HEK293T (cell line): ENCODE results near the gene TMEM72.

Source experiments
- CTCF ChIA-PET: fragments of 350-600 bp; formaldehyde crosslinking; extraction: SDS; loops from one replicate; lab custom pipeline; 2021; ENCODE audit warnings: antibody characterized with exemption, inconsistent platforms; lab: Yijun Ruan, JAX
- POLR2A ChIA-PET: fragments of 350-600 bp; formaldehyde crosslinking; extraction: SDS; loops from one replicate; lab custom pipeline; 2020; ENCODE audit warnings: antibody characterized with exemption, inconsistent platforms; lab: Yijun Ruan, JAX
- DNase-seq: peaks from one replicate; pipeline ENCODE4 v3.0.0; 2012; ENCODE audit warnings: mixed read lengths; ENCODE audit errors: extremely low spot score
- ARNT ChIP-seq: fragments of 450-650 bp; IDR thresholded peaks from 2 replicates; pipeline ENCODE4 v1.6.1; 2017; ENCODE audit warnings: mild to moderate bottlenecking
- BHLHE40 ChIP-seq: fragments of 450-650 bp; IDR thresholded peaks from 2 replicates; pipeline ENCODE4 v1.6.1; 2016; ENCODE audit warnings: mild to moderate bottlenecking, moderate library complexity, borderline replicate concordance
- CTBP1 ChIP-seq: fragments of 450-650 bp; IDR thresholded peaks from 2 replicates; pipeline ENCODE4 v1.6.1; 2016; ENCODE audit warnings: borderline replicate concordance
- ELF4 ChIP-seq: fragments of 450-650 bp; IDR thresholded peaks from 2 replicates; pipeline ENCODE4 v1.6.1; 2017; ENCODE audit warnings: antibody characterized with exemption
- FOXA1 ChIP-seq: fragments of 450-650 bp; IDR thresholded peaks from 2 replicates; pipeline ENCODE4 v1.6.1; 2016; ENCODE audit warnings: mild to moderate bottlenecking
- FOXK2 ChIP-seq: fragments of 450-650 bp; IDR thresholded peaks from 2 replicates; pipeline ENCODE4 v1.6.1; 2016; ENCODE audit warnings: mild to moderate bottlenecking
- FOXM1 ChIP-seq: fragments of 450-650 bp; IDR thresholded peaks from 2 replicates; pipeline ENCODE4 v1.6.1; 2017; ENCODE audit warnings: mild to moderate bottlenecking, borderline replicate concordance
- HDGF ChIP-seq: fragments of 450-650 bp; IDR thresholded peaks from 2 replicates; pipeline ENCODE4 v1.6.1; 2017; ENCODE audit warnings: antibody characterized with exemption, borderline replicate concordance
- L3MBTL2 ChIP-seq: fragments of 450-650 bp; conservative IDR thresholded peaks from 2 replicates; pipeline ENCODE4 v1.6.1; 2016; ENCODE audit warnings: mild to moderate bottlenecking
- LEF1 ChIP-seq: fragments of 450-650 bp; IDR thresholded peaks from 2 replicates; pipeline ENCODE4 v1.6.1; 2017; ENCODE audit warnings: mild to moderate bottlenecking, borderline replicate concordance
- NFRKB ChIP-seq: fragments of 450-650 bp; IDR thresholded peaks from 2 replicates; pipeline ENCODE4 v1.6.1; 2016; ENCODE audit warnings: mild to moderate bottlenecking, moderate library complexity
- PKNOX1 ChIP-seq: fragments of 450-650 bp; IDR thresholded peaks from 2 replicates; pipeline ENCODE4 v1.6.1; 2016
- SP1 ChIP-seq: fragments of 450-650 bp; IDR thresholded peaks from 2 replicates; pipeline ENCODE4 v1.6.1; 2017
- SUZ12 ChIP-seq: fragments of 450-650 bp; IDR thresholded peaks from 2 replicates; pipeline ENCODE4 v1.6.1; 2016; ENCODE audit warnings: mild to moderate bottlenecking
- TARDBP ChIP-seq: fragments of 450-650 bp; IDR thresholded peaks from 2 replicates; pipeline ENCODE4 v1.6.1; 2016
- ZNF384 ChIP-seq: fragments of 450-650 bp; IDR thresholded peaks from 2 replicates; pipeline ENCODE4 v1.6.1; 2016

Gene TMEM72

GRCh38 chr10:44948642-44949041, 37.5 kb downstream of the TMEM72 start:
- ChIA-PET CTCF (no interaction called here), POLR2A (no interaction called here)
- TF ChIP-seq LEF1 (no peak), BHLHE40 (no peak), CTBP1 (no peak), SUZ12 (no peak), ZNF384 (no peak), FOXA1 (no peak), FOXK2 (no peak), ARNT (no peak), SP1 (no peak), FOXM1 (no peak), L3MBTL2 (no peak), ELF4 (no peak), TARDBP (no peak), HDGF (no peak), NFRKB (no peak), PKNOX1 (no peak)
- DNase-seq, result no peak

- CTCF ChIA-PET, result no interaction called here
- POLR2A ChIA-PET, result no interaction called here
- DNase-seq, result no peak
- TF ChIP-seq LEF1 (no peak), FOXM1 (no peak), TARDBP (no peak), FOXA1 (no peak), HDGF (no peak), ZNF384 (no peak), PKNOX1 (no peak), SUZ12 (no peak), SP1 (no peak), CTBP1 (no peak), ARNT (no peak), L3MBTL2 (no peak), FOXK2 (no peak), BHLHE40 (no peak), NFRKB (no peak), ELF4 (no peak)
Measured at GRCh38 chr10:44949127-44949802, 38.1 kb downstream of the TMEM72 start.

- ChIA-PET CTCF (interaction anchor here (0.5 kb wide), 1 partner anchor 17 kb away, joined by 3 read pairs; no protein-coding TSS in a partner anchor), POLR2A (no interaction called here)
- no peak for TF ChIP-seq TARDBP
- no peak for TF ChIP-seq ELF4
- TF ChIP-seq LEF1, result no peak
- no peak for TF ChIP-seq SP1
- no peak for TF ChIP-seq CTBP1
- no peak for TF ChIP-seq NFRKB
- no peak for DNase-seq
Measured at GRCh38 chr10:44949915-44950314, 38.8 kb downstream of the TMEM72 start.

- TF ChIP-seq SUZ12, result no peak
- no peak for TF ChIP-seq NFRKB
- TF ChIP-seq ELF4, result no peak
- TF ChIP-seq TARDBP, result no peak
- TF ChIP-seq ARNT, result no peak
- TF ChIP-seq ZNF384, result no peak
- no peak for TF ChIP-seq CTBP1
- TF ChIP-seq L3MBTL2, result no peak
- TF ChIP-seq LEF1, result no peak
- TF ChIP-seq HDGF, result no peak
- TF ChIP-seq PKNOX1, result no peak
- TF ChIP-seq FOXA1, result no peak
- no peak for TF ChIP-seq SP1
- no peak for TF ChIP-seq FOXK2
- no peak for TF ChIP-seq BHLHE40
- TF ChIP-seq FOXM1, result no peak
- ChIA-PET POLR2A (interaction anchor here (1.0 kb wide), 1 partner anchor 13 kb away, joined by 4 read pairs; no protein-coding TSS in a partner anchor), CTCF (interaction anchor here (0.5 to 0.6 kb wide), 2 partner anchors 16 to 299 kb away, joined by 3 to 7 read pairs; no protein-coding TSS in a partner anchor)
- DNase-seq, result no peak
Measured at GRCh38 chr10:44950326-44951225, 39.4 kb downstream of the TMEM72 start.

GRCh38 chr10:44951576-44952226, 40.6 kb downstream of the TMEM72 start:
- TF ChIP-seq BHLHE40 (no peak), ELF4 (no peak), HDGF (no peak), PKNOX1 (no peak), CTBP1 (no peak), L3MBTL2 (no peak), FOXM1 (no peak), LEF1 (no peak), ARNT (no peak), SUZ12 (no peak), TARDBP (no peak), FOXK2 (no peak), FOXA1 (no peak), NFRKB (no peak)
- CTCF ChIA-PET, result interaction anchor here (0.6 kb wide), 1 partner anchor 298 kb away, joined by 7 read pairs; no protein-coding TSS in a partner anchor
- POLR2A ChIA-PET, result no interaction called here
- DNase-seq, result no peak
